ENCODE results near the gene RFPL3. TPM values are rescaled to one million over a fixed set of nuclear protein-coding genes. Genes with fewer than 3 reads are reported as not detected.
A peak's percentile ranks its signal among the peaks of the same experiment; 100 is the strongest.

The RFPL3 gene
- total and polyA plus RNA-seq, 2 donors (not counting 1 experiment from before 2014, with no cell fraction given): not detected

DNA sequence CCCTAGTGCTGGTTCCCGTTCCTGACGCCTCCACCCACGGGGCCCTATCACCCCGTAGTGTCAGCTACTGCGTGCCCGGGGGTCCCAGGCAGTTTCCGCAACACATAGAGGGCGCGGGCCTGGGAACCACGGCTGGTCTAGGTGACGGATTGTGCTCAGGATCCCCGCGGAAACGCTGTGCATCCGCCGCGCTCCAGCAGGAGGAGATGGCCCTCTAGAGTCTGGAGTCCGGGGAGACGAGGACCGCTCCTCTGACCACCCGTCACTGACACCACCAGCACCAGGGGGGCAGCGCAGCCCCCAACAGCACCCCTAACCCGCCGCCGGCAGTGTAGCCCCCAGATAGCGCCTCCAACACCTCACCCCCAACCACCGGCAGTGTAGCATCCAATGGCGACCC, 4.4 kb upstream of the RFPL3 start:
- no peaks in the 10 kb centered on the region for H3K9me3 ChIP-seq (ENCODE audit: control insufficient read depth, insufficient read depth, low read depth, low read length)
- H3K4me2 ChIP-seq (ENCODE audit: extremely low read depth, insufficient read depth, low read length): no peak overlapping the region
- no peak overlapping the region for H3K4me3 ChIP-seq (replicated peaks in 1 of 4; ENCODE audit: control extremely low read depth in 1 of 4, insufficient read depth in 1 of 4, low read depth in 3 of 4, low read length in 4 of 4)
- H2AFZ ChIP-seq (ENCODE audit: low read length): no peak overlapping the region
- no peaks in the 10 kb centered on the region for H3K36me3 ChIP-seq (ENCODE audit: control insufficient read depth, insufficient read depth, low read length)
- no peak overlapping the region for H3K9ac ChIP-seq (ENCODE audit: insufficient read depth, low read length)
- no peak for TF ChIP-seq EZH2 (IDR thresholded peaks at IDR 0.05; ENCODE audit: low read length, missing control alignments)
- TF ChIP-seq, protein P1, sequence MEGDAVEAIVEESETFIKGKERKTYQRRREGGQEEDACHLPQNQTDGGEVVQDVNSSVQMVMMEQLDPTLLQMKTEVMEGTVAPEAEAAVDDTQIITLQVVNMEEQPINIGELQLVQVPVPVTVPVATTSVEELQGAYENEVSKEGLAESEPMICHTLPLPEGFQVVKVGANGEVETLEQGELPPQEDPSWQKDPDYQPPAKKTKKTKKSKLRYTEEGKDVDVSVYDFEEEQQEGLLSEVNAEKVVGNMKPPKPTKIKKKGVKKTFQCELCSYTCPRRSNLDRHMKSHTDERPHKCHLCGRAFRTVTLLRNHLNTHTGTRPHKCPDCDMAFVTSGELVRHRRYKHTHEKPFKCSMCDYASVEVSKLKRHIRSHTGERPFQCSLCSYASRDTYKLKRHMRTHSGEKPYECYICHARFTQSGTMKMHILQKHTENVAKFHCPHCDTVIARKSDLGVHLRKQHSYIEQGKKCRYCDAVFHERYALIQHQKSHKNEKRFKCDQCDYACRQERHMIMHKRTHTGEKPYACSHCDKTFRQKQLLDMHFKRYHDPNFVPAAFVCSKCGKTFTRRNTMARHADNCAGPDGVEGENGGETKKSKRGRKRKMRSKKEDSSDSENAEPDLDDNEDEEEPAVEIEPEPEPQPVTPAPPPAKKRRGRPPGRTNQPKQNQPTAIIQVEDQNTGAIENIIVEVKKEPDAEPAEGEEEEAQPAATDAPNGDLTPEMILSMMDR (conservative IDR thresholded peaks at IDR 0.05 in 1 of 2, IDR thresholded peaks at IDR 0.05 in 1 of 2; ENCODE audit: low read depth in 1 of 2, low read length in 2 of 2): no peak
- no peaks in the 10 kb centered on the region for H3K4me1 ChIP-seq (ENCODE audit: control insufficient read depth, extremely low read depth, insufficient read depth, low read length)
- H3K27me3 ChIP-seq (ENCODE audit: control insufficient read depth, insufficient read depth, low read length): no peaks in the 10 kb centered on the region
- H3K27ac ChIP-seq (ENCODE audit: insufficient read depth, low read length): no peak overlapping the region
- no peaks in the 10 kb centered on the region for H4K20me1 ChIP-seq (ENCODE audit: control insufficient read depth, extremely low read depth, insufficient read depth, low read length)
- no peaks in the 10 kb centered on the region for H3K79me2 ChIP-seq (ENCODE audit: control insufficient read depth, insufficient read depth, low read length)
- no peak for DNase-seq (ENCODE audit: low read depth in 2 of 2)

DNA sequence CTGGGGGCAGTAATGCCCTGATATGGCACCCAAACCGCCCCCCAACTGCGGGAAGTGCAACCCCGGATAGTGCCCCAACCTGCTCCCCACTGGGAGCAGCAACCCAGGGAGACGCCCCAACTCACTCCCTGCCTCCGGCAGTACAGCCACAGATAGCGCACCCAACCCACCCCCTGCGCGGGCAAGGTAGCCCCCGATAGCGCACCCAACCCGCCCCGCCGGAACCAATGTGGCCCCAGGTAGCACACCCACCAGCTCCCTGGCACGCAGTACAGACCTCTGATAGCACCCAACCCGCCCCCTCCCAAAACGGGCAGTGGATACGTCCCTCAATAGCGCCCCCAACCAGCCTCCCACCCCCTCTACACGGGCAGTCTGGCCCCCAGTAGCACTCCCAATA, 3.8 kb upstream of the RFPL3 start:
- Histone ChIP-seq H3K9me3 (ENCODE audit: control insufficient read depth, insufficient read depth, low read depth, low read length) (no peaks in the 10 kb centered on the region), H3K79me2 (ENCODE audit: control insufficient read depth, insufficient read depth, low read length) (no peaks in the 10 kb centered on the region), H2AFZ (ENCODE audit: low read length) (no peak overlapping the region), H3K4me1 (ENCODE audit: control insufficient read depth, extremely low read depth, insufficient read depth, low read length) (no peaks in the 10 kb centered on the region), H3K4me2 (ENCODE audit: extremely low read depth, insufficient read depth, low read length) (no peak overlapping the region), H3K9ac (ENCODE audit: insufficient read depth, low read length) (no peak overlapping the region), H3K27ac (ENCODE audit: insufficient read depth, low read length) (no peak overlapping the region), H3K36me3 (ENCODE audit: control insufficient read depth, insufficient read depth, low read length) (no peaks in the 10 kb centered on the region), H4K20me1 (ENCODE audit: control insufficient read depth, extremely low read depth, insufficient read depth, low read length) (no peaks in the 10 kb centered on the region), H3K4me3 (replicated peaks in 1 of 4; ENCODE audit: control extremely low read depth in 1 of 4, insufficient read depth in 1 of 4, low read depth in 3 of 4, low read length in 4 of 4) (no peak overlapping the region), H3K27me3 (ENCODE audit: control insufficient read depth, insufficient read depth, low read length) (no peaks in the 10 kb centered on the region)
- TF ChIP-seq EZH2 (IDR thresholded peaks at IDR 0.05; ENCODE audit: low read length, missing control alignments): no peak
- TF ChIP-seq, protein P1 (conservative IDR thresholded peaks at IDR 0.05 in 1 of 2, IDR thresholded peaks at IDR 0.05 in 1 of 2; ENCODE audit: low read depth in 1 of 2, low read length in 2 of 2): no peak
- no peak for DNase-seq (ENCODE audit: low read depth in 2 of 2)

DNA sequence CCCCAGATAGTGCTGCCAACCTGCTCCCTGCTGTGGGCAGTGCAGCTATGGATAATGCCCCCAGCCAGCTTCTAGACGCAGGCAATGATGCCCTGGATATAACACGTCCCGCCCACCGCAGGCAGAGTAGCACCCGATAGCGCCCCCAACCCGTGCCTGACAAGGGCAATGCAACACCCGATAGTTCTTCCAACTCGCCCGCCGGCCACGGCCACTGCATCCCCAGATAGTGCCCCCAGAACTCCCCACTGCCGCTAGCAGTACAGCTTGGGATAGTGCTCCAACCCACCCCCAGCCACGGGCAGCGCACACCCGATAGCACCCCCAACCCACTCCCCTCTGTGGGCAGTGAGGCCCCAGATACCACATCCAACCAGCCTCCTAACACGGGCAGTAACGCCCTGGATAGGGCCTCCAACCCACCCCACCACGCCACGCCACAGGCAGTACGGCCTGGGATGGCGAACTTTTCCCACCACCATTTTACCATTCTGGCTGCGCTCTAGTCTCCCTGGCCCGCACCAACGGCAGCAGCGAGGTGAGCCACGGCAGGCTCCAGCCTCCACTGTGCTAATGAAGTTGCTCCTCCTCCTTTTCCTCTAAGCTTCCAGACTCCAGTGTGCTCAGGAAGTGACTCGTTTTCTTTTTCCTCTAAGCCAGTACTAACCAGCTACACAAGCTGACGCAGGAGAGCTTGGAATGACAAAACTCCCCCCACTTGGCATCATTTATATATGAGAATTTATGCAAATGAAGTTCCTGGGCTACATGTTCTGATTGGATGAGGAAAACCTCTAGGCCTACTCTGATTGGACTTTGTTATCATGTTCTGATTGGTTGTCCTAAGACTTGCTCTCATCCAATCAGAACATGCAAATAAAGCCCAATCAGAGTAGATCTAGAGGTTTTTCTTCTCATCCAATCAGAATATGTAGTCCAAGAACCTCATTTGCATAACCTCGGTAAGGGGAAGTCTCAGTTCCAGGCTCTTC, 3.0 kb upstream of the RFPL3 start:
- Histone ChIP-seq H3K36me3 (ENCODE audit: control insufficient read depth, insufficient read depth, low read length) (no peaks in the 10 kb centered on the region), H3K27me3 (ENCODE audit: control insufficient read depth, insufficient read depth, low read length) (no peaks in the 10 kb centered on the region), H3K4me1 (ENCODE audit: control insufficient read depth, extremely low read depth, insufficient read depth, low read length) (no peaks in the 10 kb centered on the region), H3K27ac (ENCODE audit: insufficient read depth, low read length) (no peak overlapping the region), H3K79me2 (ENCODE audit: control insufficient read depth, insufficient read depth, low read length) (no peaks in the 10 kb centered on the region), H3K4me3 (replicated peaks in 1 of 4; ENCODE audit: control extremely low read depth in 1 of 4, insufficient read depth in 1 of 4, low read depth in 3 of 4, low read length in 4 of 4) (no peak overlapping the region), H3K4me2 (ENCODE audit: extremely low read depth, insufficient read depth, low read length) (no peak overlapping the region), H3K9me3 (ENCODE audit: control insufficient read depth, insufficient read depth, low read depth, low read length) (no peaks in the 10 kb centered on the region), H3K9ac (ENCODE audit: insufficient read depth, low read length) (no peak overlapping the region), H4K20me1 (ENCODE audit: control insufficient read depth, extremely low read depth, insufficient read depth, low read length) (no peaks in the 10 kb centered on the region), H2AFZ (ENCODE audit: low read length) (no peak overlapping the region)
- TF ChIP-seq, protein P1 (conservative IDR thresholded peaks at IDR 0.05 in 1 of 2, IDR thresholded peaks at IDR 0.05 in 1 of 2; ENCODE audit: low read depth in 1 of 2, low read length in 2 of 2): no peak
- TF ChIP-seq EZH2 (IDR thresholded peaks at IDR 0.05; ENCODE audit: low read length, missing control alignments): no peak
- DNase-seq (ENCODE audit: low read depth in 2 of 2): peak; percentile 15 to 31

Data from fibroblast of lung (primary cell).